ENCODE results near the gene CDH26.

DNA sequence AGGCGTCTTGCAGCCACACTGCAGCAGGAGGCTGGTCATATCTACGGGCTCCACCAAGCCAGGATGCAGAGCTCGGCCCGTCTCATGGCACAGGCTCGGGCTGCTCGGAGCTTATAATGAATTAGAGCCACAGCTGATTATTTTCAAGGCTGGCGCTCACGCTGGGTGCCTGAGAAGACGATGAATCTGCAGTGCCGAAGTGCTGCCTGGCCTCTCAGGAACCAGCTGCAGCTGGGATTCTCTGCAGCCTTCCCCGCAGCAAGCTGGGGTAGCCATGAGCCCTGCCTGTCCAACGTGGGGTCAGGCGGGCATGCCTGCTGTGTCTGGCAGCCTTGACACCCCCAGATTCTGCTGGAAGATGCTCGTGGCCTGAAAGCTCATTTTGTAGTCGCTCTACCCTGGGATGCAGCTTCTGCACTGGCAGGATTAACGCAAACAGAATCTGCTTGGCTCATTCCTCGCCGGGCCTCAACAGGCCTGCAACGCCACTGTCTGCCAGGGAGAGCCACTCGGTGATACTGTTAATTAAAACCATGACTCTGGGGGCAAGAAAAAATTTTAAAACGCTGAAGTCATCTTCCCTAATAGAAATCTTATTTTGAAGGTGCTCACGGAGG, 104.3 kb downstream of the CDH26 start:
- TF ChIP-seq EZH2phosphoT487 (IDR thresholded peaks at IDR 0.05; ENCODE audit: unreplicated experiment) (no peak), POLR2AphosphoS5 (IDR thresholded peaks at IDR 0.05; ENCODE audit: low read depth) (no peak)
